MM.1S (cell line): ENCODE results near the gene MALL.
"Not testable (repeated sequence)": the region's sequence is repeated elsewhere in the genome, so short reads cannot be mapped to it uniquely, and the experiment has no call there.

Source experiments
- DNase-seq: peaks from one replicate; pipeline ENCODE4 v3.0.0-alpha.2; 2015
- H2AFZ ChIP-seq: fragments of 300-600 bp; sonication (generic); 2 replicates; pipeline ENCODE4 v1.6.0; 2016; ENCODE audit warnings: antibody characterized with exemption, low read length
- H3F3A ChIP-seq: fragments of 300-600 bp; sonication (generic); 2 replicates; pipeline ENCODE4 v1.6.1; 2016; ENCODE audit warnings: mild to moderate bottlenecking, antibody characterized with exemption, low read length, moderate library complexity, mixed read lengths; ENCODE audit not compliant: insufficient read depth
- H3K27ac ChIP-seq: fragments of 300-600 bp; sonication (generic); 2 replicates; pipeline ENCODE4 v1.5.1; 2016; ENCODE audit warnings: mild to moderate bottlenecking, low read length
- H3K27me3 ChIP-seq: fragments of 300-600 bp; sonication (generic); replicated peaks from 2 replicates; pipeline ENCODE4 v1.6.0; 2016; ENCODE audit warnings: low read length; ENCODE audit not compliant: insufficient read depth
- H3K36me3 ChIP-seq: fragments of 300-600 bp; sonication (generic); replicated peaks from 2 replicates; pipeline ENCODE4 v1.6.1; 2016; ENCODE audit warnings: mild to moderate bottlenecking, low read length, mixed read lengths; ENCODE audit not compliant: insufficient read depth
- H3K4me1 ChIP-seq: fragments of 300-600 bp; sonication (generic); 2 replicates; pipeline ENCODE4 v1.6.1; 2016; ENCODE audit warnings: low read length, mixed read lengths
- H3K4me2 ChIP-seq: fragments of 300-600 bp; sonication (generic); 2 replicates; pipeline ENCODE4 v1.6.0; 2016; ENCODE audit warnings: low read depth, low read length
- H3K4me3 ChIP-seq: fragments of 300-600 bp; sonication (generic); 2 replicates; pipeline ENCODE4 v1.5.1; 2016; ENCODE audit warnings: low read length, mixed read lengths
- H3K79me2 ChIP-seq: fragments of 300-600 bp; sonication (generic); 2 replicates; pipeline ENCODE4 v1.6.1; 2016; ENCODE audit warnings: mixed run types, low read length, mixed read lengths
- H3K9ac ChIP-seq: fragments of 300-600 bp; sonication (generic); 2 replicates; pipeline ENCODE4 v1.6.1; 2016; ENCODE audit warnings: low read length, mixed read lengths
- H3K9me2 ChIP-seq: fragments of 300-600 bp; sonication (generic); replicated peaks from 2 replicates; pipeline ENCODE4 v1.6.1; 2016; ENCODE audit warnings: mild to moderate bottlenecking, low read length, mixed read lengths; ENCODE audit not compliant: insufficient read depth
- H3K9me3 ChIP-seq: fragments of 300-600 bp; sonication (generic); replicated peaks from 2 replicates; pipeline ENCODE4 v1.6.1; 2016; ENCODE audit warnings: mild to moderate bottlenecking, low read length, mixed read lengths; ENCODE audit not compliant: insufficient read depth
- H4K20me1 ChIP-seq: fragments of 300-600 bp; sonication (generic); 2 replicates; pipeline ENCODE4 v1.6.1; 2016; ENCODE audit warnings: mild to moderate bottlenecking, low read length, moderate library complexity, mixed read lengths; ENCODE audit not compliant: insufficient read depth
- CTCF ChIP-seq: fragments of 300-600 bp; sonication (generic); IDR thresholded peaks from 2 replicates; pipeline ENCODE4 v1.5.1; 2016; ENCODE audit warnings: antibody characterized with exemption, low read length, mixed read lengths
- EZH2 ChIP-seq: fragments of 300-600 bp; sonication (generic); optimal IDR thresholded peaks from 2 replicates; pipeline ENCODE3; 2017; ENCODE audit warnings: low read depth, mild to moderate bottlenecking, antibody characterized with exemption, low read length, mixed read lengths
- EZH2phosphoT487 ChIP-seq: fragments of 300-600 bp; sonication (generic); IDR thresholded peaks from 2 replicates; pipeline ENCODE4 v1.6.1; 2018; ENCODE audit warnings: antibody characterized with exemption, low read length

MALL gene

GRCh38 chr2:110103061-110103961, 12.3 kb downstream of the MALL start:
- no peak for DNase-seq
- H3K9ac ChIP-seq = no peak overlapping the region
- no peaks in the 10 kb centered on the region for H3K79me2 ChIP-seq
- H2AFZ ChIP-seq = no peak overlapping the region
- H3K27me3 ChIP-seq = no peaks in the 10 kb centered on the region
- H4K20me1 ChIP-seq = no peaks in the 10 kb centered on the region
- H3K27ac ChIP-seq = no peak overlapping the region
- no peak overlapping the region for H3K4me3 ChIP-seq
- H3K9me2 ChIP-seq = no peaks in the 10 kb centered on the region
- no peaks in the 10 kb centered on the region for H3K36me3 ChIP-seq
- TF ChIP-seq CTCF = no peak
- no peak for TF ChIP-seq EZH2
- TF ChIP-seq EZH2phosphoT487 = no peak
- no peak overlapping the region for H3K4me2 ChIP-seq
- no peaks in the 10 kb centered on the region for H3F3A ChIP-seq
- no peaks in the 10 kb centered on the region for H3K9me3 ChIP-seq
- H3K4me1 ChIP-seq = no peaks in the 10 kb centered on the region

GRCh38 chr2:110101901-110102803, 13.5 kb downstream of the MALL start:
- H3K4me1 ChIP-seq = no peaks in the 10 kb centered on the region

GRCh38 chr2:110101280-110101844, 14.3 kb downstream of the MALL start:
- Histone ChIP-seq H2AFZ (no peak overlapping the region), H3K9me2 (no peaks in the 10 kb centered on the region), H3K9ac (no peak overlapping the region), H3K4me3 (no peak overlapping the region), H3K9me3 (no peaks in the 10 kb centered on the region), H3K4me1 (no peaks in the 10 kb centered on the region), H4K20me1 (no peaks in the 10 kb centered on the region), H3K36me3 (no peaks in the 10 kb centered on the region), H3K79me2 (no peaks in the 10 kb centered on the region), H3F3A (no peaks in the 10 kb centered on the region), H3K27ac (no peak overlapping the region), H3K4me2 (no peak overlapping the region), H3K27me3 (no peaks in the 10 kb centered on the region)
- no peak for DNase-seq
- TF ChIP-seq EZH2phosphoT487 = no peak
- no peak for TF ChIP-seq CTCF
- no peak for TF ChIP-seq EZH2

More at GRCh38 chr2:110101901-110102803, 13.5 kb downstream of the MALL start:
- Histone ChIP-seq H3K27me3 (no peaks in the 10 kb centered on the region), H4K20me1 (no peaks in the 10 kb centered on the region), H2AFZ (no peak overlapping the region), H3K4me2 (no peak overlapping the region), H3K4me3 (no peak overlapping the region), H3K9me3 (no peaks in the 10 kb centered on the region), H3F3A (no peaks in the 10 kb centered on the region), H3K36me3 (no peaks in the 10 kb centered on the region), H3K79me2 (no peaks in the 10 kb centered on the region), H3K9ac (no peak overlapping the region), H3K9me2 (no peaks in the 10 kb centered on the region), H3K27ac (no peak overlapping the region)
- TF ChIP-seq CTCF (no peak), EZH2 (no peak), EZH2phosphoT487 (no peak)
- no peak for DNase-seq

GRCh38 chr2:110100880-110101279, 14.7 kb downstream of the MALL start:
- H3K79me2 ChIP-seq, H3K36me3 ChIP-seq, H3K9me3 ChIP-seq, H3K9ac ChIP-seq, H3K4me1 ChIP-seq, H3K27ac ChIP-seq, H4K20me1 ChIP-seq, H3K27me3 ChIP-seq, H3K9me2 ChIP-seq, DNase-seq, H3K4me3 ChIP-seq, H3F3A ChIP-seq, H2AFZ ChIP-seq, H3K4me2 ChIP-seq: not testable (repeated sequence)
